Measurements from ENCODE around the gene CLCNKA.

Gene CLCNKA

GRCh38 chr1:15983275-15983674 lies 38.6 kb upstream of the CLCNKA start:
- no peak overlapping the region for H3K27ac ChIP-seq
- no peak for TF ChIP-seq CTCF (conservative IDR thresholded peaks at IDR 0.05)

GRCh38 chr1:15985611-15986297 lies 36.1 kb upstream of the CLCNKA start:
- no peak overlapping the region for H3K27ac ChIP-seq
- no peak for TF ChIP-seq CTCF (conservative IDR thresholded peaks at IDR 0.05)

GRCh38 chr1:15988856-15989736 lies 32.7 kb upstream of the CLCNKA start:
- H3K27ac ChIP-seq, result no peak overlapping the region
- no peak for TF ChIP-seq CTCF (conservative IDR thresholded peaks at IDR 0.05)

GRCh38 chr1:15989776-15990175 lies 32.1 kb upstream of the CLCNKA start:
- H3K27ac ChIP-seq, result no peak overlapping the region
- no peak for TF ChIP-seq CTCF (conservative IDR thresholded peaks at IDR 0.05)

- H3K27ac ChIP-seq, result no peak overlapping the region
- no peak for TF ChIP-seq CTCF (conservative IDR thresholded peaks at IDR 0.05)
These were observed 30.2 kb upstream of the CLCNKA start for GRCh38 chr1:15991427-15992186.

GRCh38 chr1:15992187-15992553 lies 29.7 kb upstream of the CLCNKA start:
- no peak for TF ChIP-seq CTCF (conservative IDR thresholded peaks at IDR 0.05)
- no peak overlapping the region for H3K27ac ChIP-seq
